ENCODE measurements around the gene PADI1. TPM values are rescaled to one million over a fixed set of nuclear protein-coding genes. Genes with fewer than 3 reads are reported as not detected.

Gene PADI1
- total RNA-seq, 1 experiment from 2014 or later, result 0.24 TPM

DNA sequence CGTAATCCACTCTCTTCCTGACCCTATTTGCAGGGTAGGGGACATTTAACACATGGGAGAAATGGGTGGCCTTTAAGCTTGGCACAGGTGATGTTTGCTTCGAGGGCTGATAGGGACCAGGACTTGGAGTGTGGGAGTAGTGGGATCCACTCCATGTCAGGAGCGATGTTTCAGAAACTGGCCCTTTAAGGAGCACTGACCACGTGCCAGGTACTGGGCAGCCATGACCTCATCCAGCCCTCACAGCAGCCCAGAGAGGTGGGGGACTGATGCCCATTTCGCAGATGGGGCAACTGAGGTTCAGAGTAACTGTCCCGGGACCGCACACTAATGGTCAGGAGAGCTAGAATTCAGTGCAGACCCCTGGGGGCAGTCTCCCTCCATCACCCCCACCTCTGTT is 55.3 kb downstream of the PADI1 start:
- DNase-seq, result no peak
- no peaks in the 10 kb centered on the region for H3K23me2 ChIP-seq (ENCODE audit: insufficient read length, low read depth, low read length, poor library complexity, severe bottlenecking)
- no peak overlapping the region for H3K9ac ChIP-seq (ENCODE audit: extremely low read depth, insufficient read length, low read length)
- no peak overlapping the region for H2AK5ac ChIP-seq (ENCODE audit: insufficient read length, low read length)
- no peaks in the 10 kb centered on the region for H3K27me3 ChIP-seq (ENCODE audit: insufficient read depth, low read length)
- Mint-ChIP-seq H3K27me3 (ENCODE audit: low read depth) (no peaks in the 10 kb centered on the region), H3K4me1 (peaks cover 0 to 6% of the 10 kb centered on the region in 2 experiments; a peak in 2 of 4 replicates), H3K27ac (no peak overlapping the region), H3K9me3 (peaks cover 4 to 5% of the 10 kb centered on the region in 2 experiments; a peak in 4 of 5 replicates), H3K4me3 (no peak overlapping the region), H3K36me3 (ENCODE audit: insufficient read depth in 1 of 3, low read depth in 3 of 3) (peaks cover 0 to 5% (median 0%) of the 10 kb centered on the region in 3 experiments; a peak in 2 of 7 replicates)
- TF ChIP-seq CTCF (conservative IDR thresholded peaks at IDR 0.05), result no peak
- H2BK12ac ChIP-seq (ENCODE audit: insufficient read length, low read depth, low read length), result no peak overlapping the region
- no peak overlapping the region for H2AFZ ChIP-seq (ENCODE audit: low read length)
- H3K9me3 ChIP-seq (ENCODE audit: control insufficient read depth, low read depth, low read length), result no peaks in the 10 kb centered on the region
- H3K23ac ChIP-seq (ENCODE audit: insufficient read length, low read depth, low read length), result no peak overlapping the region
- no peak overlapping the region for H3K27ac ChIP-seq (ENCODE audit: insufficient read length, low read depth, low read length)
- no peak overlapping the region for H3K14ac ChIP-seq (ENCODE audit: insufficient read depth, low read length)
- H2BK5ac ChIP-seq (ENCODE audit: insufficient read length, low read length), result no peak overlapping the region
- no CpG with 5 or more reads among the region's 7 CpGs for WGBS (ENCODE audit: extremely low coverage, insufficient read length, low lambda C conversion rate)
- H3T11ph ChIP-seq (ENCODE audit: low read length), result no peak overlapping the region
- H3K4me2 ChIP-seq (ENCODE audit: insufficient read depth, insufficient read length, low read length), result no peak overlapping the region
- no peak overlapping the region for H4K8ac ChIP-seq (replicated peaks; ENCODE audit: insufficient read length, low read depth, low read length)
- H3K4me1 ChIP-seq (ENCODE audit: insufficient read depth, low read length), result no peaks in the 10 kb centered on the region
- no peak overlapping the region for H4K91ac ChIP-seq (ENCODE audit: insufficient read length, low read depth, low read length)
- H3K18ac ChIP-seq (ENCODE audit: insufficient read length, low read depth, low read length), result no peak overlapping the region
- no peak overlapping the region for H2BK15ac ChIP-seq (ENCODE audit: low read depth, low read length)
- no peak overlapping the region for H4K5ac ChIP-seq (ENCODE audit: insufficient read length, low read depth, low read length)
- no peak overlapping the region for H2BK120ac ChIP-seq (ENCODE audit: low read depth, low read length, poor library complexity, severe bottlenecking)
- H3K79me1 ChIP-seq (ENCODE audit: insufficient read depth, low read depth, low read length, poor library complexity, severe bottlenecking), result no peaks in the 10 kb centered on the region
- H2BK20ac ChIP-seq (ENCODE audit: low read depth, low read length, poor library complexity, severe bottlenecking), result no peak overlapping the region
- no peaks in the 10 kb centered on the region for H3K79me2 ChIP-seq (ENCODE audit: insufficient read depth, low read length)
- no peaks in the 10 kb centered on the region for H4K20me1 ChIP-seq (ENCODE audit: control insufficient read depth, insufficient read depth, insufficient read length)
- H3K4ac ChIP-seq (ENCODE audit: low read depth, low read length), result no peak overlapping the region
- no peak overlapping the region for H3K56ac ChIP-seq (ENCODE audit: insufficient read length, low read depth, low read length)

Measured in H9 (cell line).